B cell (primary cell): ENCODE measurements around the gene EEPD1.

Source experiments
- EZH2 ChIP-seq: IDR thresholded peaks from 2 replicates; pipeline ENCODE4 v1.6.1; 2012; ENCODE audit warnings: borderline replicate concordance, low read depth, mild to moderate bottlenecking, moderate library complexity, low read length; ENCODE audit not compliant: insufficient read depth, poor library complexity, severe bottlenecking
- TF ChIP-seq, protein P1 (sequence below): fragments of 200-600 bp; IDR thresholded peaks from one replicate; pipeline ENCODE4 v1.8.0; 2022; ENCODE audit warnings: antibody characterized with exemption, mild to moderate bottlenecking

DNA sequence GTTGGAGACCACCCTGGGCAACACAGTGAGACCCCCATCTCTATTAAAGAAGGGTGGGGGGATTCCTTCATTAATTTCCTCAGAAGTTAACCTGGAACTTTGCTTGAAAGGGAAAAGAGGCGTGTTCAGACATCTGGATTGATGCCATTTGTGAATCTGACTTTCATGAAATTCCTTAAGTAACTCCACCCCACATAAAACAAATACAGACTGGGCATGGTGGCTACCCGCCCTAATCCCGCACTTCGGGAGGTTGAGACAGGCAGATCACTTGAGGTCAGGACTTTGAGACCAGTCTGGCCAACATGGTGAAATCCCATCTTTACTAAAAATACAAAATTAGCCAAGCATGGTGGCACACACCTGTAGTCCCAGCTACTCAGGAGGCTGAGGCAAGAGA lies 75.0 kb downstream of the EEPD1 start:
- TF ChIP-seq EZH2: no peak
- TF ChIP-seq, protein P1, sequence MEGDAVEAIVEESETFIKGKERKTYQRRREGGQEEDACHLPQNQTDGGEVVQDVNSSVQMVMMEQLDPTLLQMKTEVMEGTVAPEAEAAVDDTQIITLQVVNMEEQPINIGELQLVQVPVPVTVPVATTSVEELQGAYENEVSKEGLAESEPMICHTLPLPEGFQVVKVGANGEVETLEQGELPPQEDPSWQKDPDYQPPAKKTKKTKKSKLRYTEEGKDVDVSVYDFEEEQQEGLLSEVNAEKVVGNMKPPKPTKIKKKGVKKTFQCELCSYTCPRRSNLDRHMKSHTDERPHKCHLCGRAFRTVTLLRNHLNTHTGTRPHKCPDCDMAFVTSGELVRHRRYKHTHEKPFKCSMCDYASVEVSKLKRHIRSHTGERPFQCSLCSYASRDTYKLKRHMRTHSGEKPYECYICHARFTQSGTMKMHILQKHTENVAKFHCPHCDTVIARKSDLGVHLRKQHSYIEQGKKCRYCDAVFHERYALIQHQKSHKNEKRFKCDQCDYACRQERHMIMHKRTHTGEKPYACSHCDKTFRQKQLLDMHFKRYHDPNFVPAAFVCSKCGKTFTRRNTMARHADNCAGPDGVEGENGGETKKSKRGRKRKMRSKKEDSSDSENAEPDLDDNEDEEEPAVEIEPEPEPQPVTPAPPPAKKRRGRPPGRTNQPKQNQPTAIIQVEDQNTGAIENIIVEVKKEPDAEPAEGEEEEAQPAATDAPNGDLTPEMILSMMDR: no peak
